ENCODE results near the gene DAGLA.

DNA sequence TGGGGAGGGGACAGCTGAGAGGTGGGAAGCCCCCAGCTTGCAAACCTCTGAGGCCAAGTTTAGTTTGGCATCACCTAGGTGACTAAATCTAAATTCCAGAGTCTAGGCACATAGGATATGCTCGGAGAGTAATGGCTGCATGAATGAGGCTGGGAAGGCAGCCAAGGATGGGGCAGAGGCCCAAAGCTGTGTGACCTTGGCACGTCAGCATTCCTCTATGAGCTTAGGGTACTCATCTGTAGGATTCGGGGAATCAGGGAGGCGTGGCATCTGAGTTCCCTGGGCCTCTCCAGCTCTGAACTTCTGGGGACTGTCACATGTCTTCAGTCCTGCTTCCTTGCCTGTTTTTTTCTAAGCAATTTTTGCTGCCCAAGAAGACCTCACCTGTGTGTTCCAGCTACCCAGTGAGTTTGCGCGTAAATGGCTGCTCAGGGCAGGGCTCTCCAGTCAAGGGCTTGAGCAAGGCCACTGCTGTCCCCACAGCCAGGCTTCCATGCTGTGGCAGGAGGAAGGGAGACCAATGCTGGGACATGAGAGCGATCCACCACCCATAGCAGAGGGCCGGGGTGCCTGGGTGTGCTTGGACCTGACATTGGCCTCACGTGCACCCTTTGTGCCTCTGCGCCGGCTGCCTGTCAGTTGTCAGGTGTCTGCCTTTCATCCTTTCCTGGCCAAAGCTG lies 13.9 kb downstream of the DAGLA start:
- TF ChIP-seq, protein P1, sequence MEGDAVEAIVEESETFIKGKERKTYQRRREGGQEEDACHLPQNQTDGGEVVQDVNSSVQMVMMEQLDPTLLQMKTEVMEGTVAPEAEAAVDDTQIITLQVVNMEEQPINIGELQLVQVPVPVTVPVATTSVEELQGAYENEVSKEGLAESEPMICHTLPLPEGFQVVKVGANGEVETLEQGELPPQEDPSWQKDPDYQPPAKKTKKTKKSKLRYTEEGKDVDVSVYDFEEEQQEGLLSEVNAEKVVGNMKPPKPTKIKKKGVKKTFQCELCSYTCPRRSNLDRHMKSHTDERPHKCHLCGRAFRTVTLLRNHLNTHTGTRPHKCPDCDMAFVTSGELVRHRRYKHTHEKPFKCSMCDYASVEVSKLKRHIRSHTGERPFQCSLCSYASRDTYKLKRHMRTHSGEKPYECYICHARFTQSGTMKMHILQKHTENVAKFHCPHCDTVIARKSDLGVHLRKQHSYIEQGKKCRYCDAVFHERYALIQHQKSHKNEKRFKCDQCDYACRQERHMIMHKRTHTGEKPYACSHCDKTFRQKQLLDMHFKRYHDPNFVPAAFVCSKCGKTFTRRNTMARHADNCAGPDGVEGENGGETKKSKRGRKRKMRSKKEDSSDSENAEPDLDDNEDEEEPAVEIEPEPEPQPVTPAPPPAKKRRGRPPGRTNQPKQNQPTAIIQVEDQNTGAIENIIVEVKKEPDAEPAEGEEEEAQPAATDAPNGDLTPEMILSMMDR (IDR thresholded peaks at IDR 0.05; ENCODE audit: extremely low read depth in 1 of 2, insufficient read depth in 1 of 2, low read depth in 1 of 2, low read length in 2 of 2) = no peak
- TF ChIP-seq POLR2AphosphoS5 (IDR thresholded peaks at IDR 0.05; ENCODE audit: insufficient read depth, low read depth, low read length) (no peak), EZH2 (IDR thresholded peaks at IDR 0.05; ENCODE audit: borderline replicate concordance, low read depth, low read length, severe bottlenecking) (no peak), POLR2A (IDR thresholded peaks at IDR 0.05; ENCODE audit: low read depth, low read length) (no peak), FOS (IDR thresholded peaks at IDR 0.05; ENCODE audit: borderline replicate concordance, insufficient read depth, low read length) (no peak), JUN (IDR thresholded peaks at IDR 0.05; ENCODE audit: borderline replicate concordance, insufficient read depth, insufficient read length, low read depth) (no peak), MYC (IDR thresholded peaks at IDR 0.05; ENCODE audit: low read depth, low read length) (no peak), GATA2 (IDR thresholded peaks at IDR 0.05; ENCODE audit: insufficient read depth, insufficient read length, low read depth, low read length) (no peak)
- TF ChIP-seq, protein P2, sequence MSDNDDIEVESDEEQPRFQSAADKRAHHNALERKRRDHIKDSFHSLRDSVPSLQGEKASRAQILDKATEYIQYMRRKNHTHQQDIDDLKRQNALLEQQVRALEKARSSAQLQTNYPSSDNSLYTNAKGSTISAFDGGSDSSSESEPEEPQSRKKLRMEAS (IDR thresholded peaks at IDR 0.05; ENCODE audit: insufficient read depth, insufficient read length) = no peak

All from endothelial cell of umbilical vein (primary cell).